Stimulated activated CD8-positive, alpha-beta memory T cell treated with anti-CD3 and anti-CD28 coated beads, Interleukin-2, amount 100 ng/mL, for 48 hours (primary cell): ENCODE measurements around the gene EPHA1.
A peak's percentile ranks its signal among the peaks of the same experiment; 100 is the strongest.

Experiments used
- DNase-seq, 2 donors: peaks; one replicate each; pipeline ENCODE4 v3.0.0-alpha.2; 2020; ENCODE audit warnings: low read depth in 2 of 2

The EPHA1 gene

GRCh38 chr7:143408686-143409561, at the start of gene EPHA1:
Gene EPHA1, minus strand, starts transcription at chr7:143408856. Its CDS starts 51 bp downstream, at chr7:143408805.
- DNase-seq = peak in 1 of 2 donors; percentile 15

- no peak for DNase-seq
Observed at GRCh38 chr7:143458263-143458662, 49.6 kb upstream of the EPHA1 start.

- no peak for DNase-seq
Observed at GRCh38 chr7:143456992-143457793, 48.5 kb upstream of the EPHA1 start.

- no peak for DNase-seq
Observed at GRCh38 chr7:143455942-143456341, 47.3 kb upstream of the EPHA1 start.

- no peak for DNase-seq
Observed at GRCh38 chr7:143455491-143455890, 46.8 kb upstream of the EPHA1 start.

- no peak for DNase-seq
Observed at GRCh38 chr7:143454091-143454680, 45.5 kb upstream of the EPHA1 start.

- DNase-seq = no peak
Observed at GRCh38 chr7:143452495-143452894, 43.8 kb upstream of the EPHA1 start.

GRCh38 chr7:143451746-143452145, 43.1 kb upstream of the EPHA1 start:
- no peak for DNase-seq

- no peak for DNase-seq
Observed at GRCh38 chr7:143451122-143451521, 42.5 kb upstream of the EPHA1 start.

GRCh38 chr7:143449793-143450192, 41.1 kb upstream of the EPHA1 start:
- DNase-seq = no peak

GRCh38 chr7:143448429-143448828, 39.8 kb upstream of the EPHA1 start:
- DNase-seq = no peak

GRCh38 chr7:143447466-143447865, 38.8 kb upstream of the EPHA1 start:
- no peak for DNase-seq

GRCh38 chr7:143444785-143445184, 36.1 kb upstream of the EPHA1 start:
- DNase-seq = no peak

- no peak for DNase-seq
Observed at GRCh38 chr7:143444063-143444782, 35.6 kb upstream of the EPHA1 start.

GRCh38 chr7:143443153-143443552, 34.5 kb upstream of the EPHA1 start, which contains the start of gene TAS2R60:
Gene TAS2R60, plus strand, starts transcription at chr7:143443453. Its CDS starts 0 bp downstream, at chr7:143443453.
- DNase-seq = no peak

- DNase-seq = no peak
Observed at GRCh38 chr7:143439866-143440265, 31.2 kb upstream of the EPHA1 start.

- DNase-seq = no peak
Observed at GRCh38 chr7:143437578-143437977, 28.9 kb upstream of the EPHA1 start.

GRCh38 chr7:143436325-143436946, 27.8 kb upstream of the EPHA1 start:
- no peak for DNase-seq

GRCh38 chr7:143435266-143435665, 26.6 kb upstream of the EPHA1 start:
- DNase-seq = no peak

GRCh38 chr7:143434660-143435059, 26.0 kb upstream of the EPHA1 start:
- no peak for DNase-seq

GRCh38 chr7:143433759-143434158, 25.1 kb upstream of the EPHA1 start:
- DNase-seq = no peak
